Parathyroid adenoma (tissue), 2 donors: Measurements from ENCODE around the gene RYR3.

Experiments
- H2AFZ ChIP-seq: fragments of 300-600 bp; sonication (generic); one replicate; pipeline ENCODE4 v1.7.0; 2017; ENCODE audit warnings: antibody characterized with exemption, mild to moderate bottlenecking
- H3K27ac ChIP-seq: fragments of 300-600 bp; sonication (generic); one replicate; pipeline ENCODE4 v1.7.0; 2017
- H3K27me3 ChIP-seq: fragments of 300-600 bp; sonication (generic); one replicate; pipeline ENCODE4 v1.7.0; 2017; ENCODE audit warnings: low read length; ENCODE audit not compliant: control insufficient read depth, insufficient read depth
- H3K36me3 ChIP-seq: fragments of 300-600 bp; sonication (generic); one replicate; pipeline ENCODE4 v1.7.0; 2017; ENCODE audit warnings: low read length; ENCODE audit not compliant: control insufficient read depth, insufficient read depth
- H3K4me1 ChIP-seq: fragments of 300-600 bp; sonication (generic); one replicate; pipeline ENCODE4 v1.7.0; 2017; ENCODE audit warnings: control low read depth
- H3K4me2 ChIP-seq: fragments of 300-600 bp; sonication (generic); one replicate; pipeline ENCODE4 v1.7.0; 2017; ENCODE audit warnings: low read length
- H3K4me3 ChIP-seq: fragments of 300-600 bp; sonication (generic); one replicate; pipeline ENCODE4 v1.7.0; 2017; ENCODE audit warnings: low read depth, low read length
- H3K79me2 ChIP-seq: fragments of 300-600 bp; sonication (generic); one replicate; pipeline ENCODE4 v1.7.0; 2017; ENCODE audit warnings: control low read depth
- H3K9ac ChIP-seq: fragments of 300-600 bp; sonication (generic); one replicate; pipeline ENCODE4 v1.7.0; 2017; ENCODE audit warnings: mild to moderate bottlenecking
- H3K9me3 ChIP-seq: fragments of 300-600 bp; sonication (generic); one replicate; pipeline ENCODE4 v1.7.0; 2017; ENCODE audit warnings: low read length; ENCODE audit not compliant: control insufficient read depth
- CTCF ChIP-seq: fragments of 300-600 bp; sonication (generic); IDR thresholded peaks from one replicate; pipeline ENCODE4 v1.7.0; 2017; ENCODE audit warnings: antibody characterized with exemption, mild to moderate bottlenecking
- donor health status: primary hyperparathyroidism.

The RYR3 gene

GRCh38 chr15:33382491-33382890 lies 71.7 kb downstream of the RYR3 start:
- Histone ChIP-seq H3K4me2 (no peak overlapping the region), H2AFZ (no peak overlapping the region), H3K9me3 (no peaks in the 10 kb centered on the region), H3K4me1 (no peaks in the 10 kb centered on the region), H3K79me2 (no peaks in the 10 kb centered on the region), H3K4me3 (no peak overlapping the region), H3K27me3 (no peaks in the 10 kb centered on the region), H3K9ac (no peak overlapping the region), H3K27ac (no peak overlapping the region), H3K36me3 (no peaks in the 10 kb centered on the region)
- TF ChIP-seq CTCF = no peak

- Histone ChIP-seq H3K27ac (no peak overlapping the region), H3K9ac (no peak overlapping the region), H3K9me3 (no peaks in the 10 kb centered on the region), H3K4me1 (no peaks in the 10 kb centered on the region), H3K79me2 (no peaks in the 10 kb centered on the region), H2AFZ (no peak overlapping the region), H3K27me3 (no peaks in the 10 kb centered on the region), H3K36me3 (no peaks in the 10 kb centered on the region), H3K4me3 (no peak overlapping the region), H3K4me2 (no peak overlapping the region)
- TF ChIP-seq CTCF = no peak
These were observed 73.5 kb downstream of the RYR3 start for GRCh38 chr15:33384307-33384706.

GRCh38 chr15:33392453-33392852 lies 81.7 kb downstream of the RYR3 start:
- Histone ChIP-seq H3K4me2 (no peak overlapping the region), H3K9ac (no peak overlapping the region), H3K36me3 (no peaks in the 10 kb centered on the region), H3K4me3 (no peak overlapping the region), H3K27ac (no peak overlapping the region), H3K4me1 (no peaks in the 10 kb centered on the region), H3K79me2 (no peaks in the 10 kb centered on the region), H3K9me3 (no peaks in the 10 kb centered on the region), H3K27me3 (no peaks in the 10 kb centered on the region), H2AFZ (no peak overlapping the region)
- no peak for TF ChIP-seq CTCF

- no peak overlapping the region for H3K9ac ChIP-seq
- no peaks in the 10 kb centered on the region for H3K36me3 ChIP-seq
- no peak overlapping the region for H3K4me2 ChIP-seq
- TF ChIP-seq CTCF = no peak
- H3K27ac ChIP-seq = no peak overlapping the region
- H3K27me3 ChIP-seq = no peaks in the 10 kb centered on the region
- H2AFZ ChIP-seq = no peak overlapping the region
- H3K9me3 ChIP-seq = no peaks in the 10 kb centered on the region
- no peaks in the 10 kb centered on the region for H3K4me1 ChIP-seq
- H3K79me2 ChIP-seq = no peaks in the 10 kb centered on the region
- H3K4me3 ChIP-seq = no peak overlapping the region
These were observed 82.8 kb downstream of the RYR3 start for GRCh38 chr15:33393546-33393945.

- Histone ChIP-seq H3K79me2 (no peaks in the 10 kb centered on the region), H3K36me3 (no peaks in the 10 kb centered on the region), H2AFZ (no peak overlapping the region), H3K9ac (no peak overlapping the region), H3K4me1 (no peaks in the 10 kb centered on the region), H3K27ac (no peak overlapping the region), H3K27me3 (no peaks in the 10 kb centered on the region), H3K4me2 (no peak overlapping the region), H3K9me3 (no peaks in the 10 kb centered on the region), H3K4me3 (no peak overlapping the region)
- no peak for TF ChIP-seq CTCF
These were observed 84.6 kb downstream of the RYR3 start for GRCh38 chr15:33395321-33395720.
